OCI-LY1 (cell line): ENCODE results near the gene MAST4.

ENCODE experiments used
- EZH2 ChIP-seq: fragments of 200-600 bp; sonication (generic), shearing (Covaris generic); IDR thresholded peaks from 2 replicates; pipeline ENCODE4 v1.8.0; 2017; ENCODE audit warnings: borderline replicate concordance, mixed run types, mild to moderate bottlenecking, antibody characterized with exemption, low read length, moderate library complexity, mixed read lengths
- TF ChIP-seq, protein P1 (sequence below): fragments of 200-600 bp; sonication (generic), shearing (Covaris generic); IDR thresholded peaks from 2 replicates; pipeline ENCODE4 v1.5.1; 2017; ENCODE audit warnings: mild to moderate bottlenecking, antibody characterized with exemption, low read length, moderate library complexity, mixed read lengths

DNA sequence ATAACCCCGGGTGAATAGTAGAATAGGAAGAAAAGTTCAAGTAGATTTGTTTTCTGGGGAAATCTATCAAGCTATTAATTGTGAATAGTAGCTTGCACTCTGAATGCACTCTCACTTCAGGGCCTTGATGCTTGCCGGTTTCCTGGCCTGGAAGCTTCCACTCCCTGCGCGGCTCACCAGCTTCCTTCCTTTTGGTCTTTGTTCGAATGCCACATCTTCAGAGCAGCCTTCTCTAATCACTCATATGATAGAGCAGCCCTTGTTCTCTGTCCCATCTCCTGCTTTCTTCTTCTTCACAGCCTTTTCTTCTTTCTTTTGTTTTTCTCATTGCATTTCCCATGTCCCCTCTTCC, 146.7 kb downstream of the MAST4 start:
- TF ChIP-seq, protein P1, sequence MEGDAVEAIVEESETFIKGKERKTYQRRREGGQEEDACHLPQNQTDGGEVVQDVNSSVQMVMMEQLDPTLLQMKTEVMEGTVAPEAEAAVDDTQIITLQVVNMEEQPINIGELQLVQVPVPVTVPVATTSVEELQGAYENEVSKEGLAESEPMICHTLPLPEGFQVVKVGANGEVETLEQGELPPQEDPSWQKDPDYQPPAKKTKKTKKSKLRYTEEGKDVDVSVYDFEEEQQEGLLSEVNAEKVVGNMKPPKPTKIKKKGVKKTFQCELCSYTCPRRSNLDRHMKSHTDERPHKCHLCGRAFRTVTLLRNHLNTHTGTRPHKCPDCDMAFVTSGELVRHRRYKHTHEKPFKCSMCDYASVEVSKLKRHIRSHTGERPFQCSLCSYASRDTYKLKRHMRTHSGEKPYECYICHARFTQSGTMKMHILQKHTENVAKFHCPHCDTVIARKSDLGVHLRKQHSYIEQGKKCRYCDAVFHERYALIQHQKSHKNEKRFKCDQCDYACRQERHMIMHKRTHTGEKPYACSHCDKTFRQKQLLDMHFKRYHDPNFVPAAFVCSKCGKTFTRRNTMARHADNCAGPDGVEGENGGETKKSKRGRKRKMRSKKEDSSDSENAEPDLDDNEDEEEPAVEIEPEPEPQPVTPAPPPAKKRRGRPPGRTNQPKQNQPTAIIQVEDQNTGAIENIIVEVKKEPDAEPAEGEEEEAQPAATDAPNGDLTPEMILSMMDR, result no peak
- no peak for TF ChIP-seq EZH2
